Activated CD8-positive, alpha-beta T cell treated with anti-CD3 and anti-CD28 coated beads for 36 hours (primary cell): ENCODE data around the gene COL5A1. TPM values are rescaled to one million over a fixed set of nuclear protein-coding genes. Genes with fewer than 3 reads are reported as not detected.

Source experiments
- ATAC-seq: fragments of 200-7000 bp; cut with Tn5 transposase; one replicate; pipeline ENCODE4 v1.10.0; 2021; ENCODE audit warnings: mild to moderate bottlenecking, moderate library complexity
- CTCF ChIA-PET: fragments of 350-600 bp; sonication (Branson Sonifier 250); formaldehyde crosslinking; loops from one replicate; lab custom pipeline; 2021; ENCODE audit warnings: antibody characterized with exemption; lab: Charles Lee
- POLR2A ChIA-PET: fragments of 350-600 bp; sonication (Branson Sonifier 250); formaldehyde crosslinking; loops from one replicate; lab custom pipeline; 2021; ENCODE audit warnings: antibody characterized with exemption; lab: Charles Lee
- DNase-seq: peaks from one replicate; pipeline ENCODE4 v3.0.0-alpha.2; 2020
- H3K27ac Mint-ChIP-seq: one replicate; pipeline ENCODE4 v1.8.0; 2021; ENCODE audit warnings: mild to moderate bottlenecking, mixed read lengths
- H3K27me3 Mint-ChIP-seq: one replicate; pipeline ENCODE4 v1.8.0; 2021; ENCODE audit warnings: mixed read lengths
- H3K36me3 Mint-ChIP-seq: one replicate; pipeline ENCODE4 v1.8.0; 2021; ENCODE audit warnings: low read depth, mixed read lengths
- H3K4me1 Mint-ChIP-seq: one replicate; pipeline ENCODE4 v1.8.0; 2021; ENCODE audit warnings: low read depth, mixed read lengths
- H3K4me3 Mint-ChIP-seq: one replicate; pipeline ENCODE4 v1.8.0; 2021; ENCODE audit warnings: mild to moderate bottlenecking, moderate library complexity, mixed read lengths
- H3K9me3 Mint-ChIP-seq: one replicate; pipeline ENCODE4 v1.8.0; 2021; ENCODE audit warnings: mixed read lengths
- intact Hi-C: fragments of 100-400 bp; cut with micrococcal nuclease; formaldehyde crosslinking; loops from one replicate; pipeline ENCODE4 v1.10.0; 2022
- total RNA-seq, 2 experiments: library from RNA; stranded (reverse); gene quantifications; one replicate each; pipeline ENCODE4 v1.2.3, GENCODE V29; 2021
- TF ChIP-seq, protein P1 (sequence below): fragments of 200-600 bp; IDR thresholded peaks from one replicate; pipeline ENCODE4 v1.8.0; 2022; ENCODE audit warnings: antibody characterized with exemption, mild to moderate bottlenecking

The COL5A1 gene
- total RNA-seq, 2 experiments from 2014 or later: 0.29 to 0.34 TPM

DNA sequence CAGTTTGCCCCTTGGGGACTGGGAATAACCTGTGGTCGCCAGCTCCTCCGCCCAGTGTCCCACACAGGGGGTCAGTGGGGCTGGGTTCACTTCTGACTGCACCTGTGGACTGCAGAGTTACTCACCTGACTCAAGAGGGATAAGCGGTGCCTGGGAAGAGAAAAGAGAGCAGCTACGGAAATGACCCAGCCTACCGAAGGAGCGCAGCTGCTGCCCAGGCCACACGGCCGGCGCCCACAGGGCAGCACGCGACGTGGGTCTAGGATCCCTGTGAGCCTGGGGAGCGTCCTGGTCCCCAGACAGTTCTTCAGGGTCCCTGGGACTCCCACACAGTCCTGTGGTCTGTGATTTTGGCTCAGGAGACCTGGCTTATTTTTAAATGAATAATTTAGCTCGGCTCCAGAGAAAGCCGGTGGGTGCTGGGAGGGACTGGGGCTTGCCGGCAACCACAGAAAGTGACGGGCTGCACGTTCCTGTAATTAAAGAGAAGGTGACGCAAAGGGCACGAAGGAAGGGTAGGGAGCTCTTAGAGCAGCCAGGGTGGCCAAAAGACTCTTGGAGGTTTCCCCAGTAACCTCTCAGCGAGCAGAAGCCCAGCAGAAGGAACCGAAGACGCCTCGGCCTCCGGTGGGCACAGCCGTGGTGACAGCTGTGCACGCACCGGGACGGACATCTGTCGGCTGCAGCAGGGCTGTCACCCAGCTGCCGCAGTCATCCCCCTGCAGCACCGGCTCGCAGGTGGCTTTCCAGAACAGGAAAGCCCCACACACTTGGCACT, 141.5 kb downstream of the COL5A1 start:
- no peak for DNase-seq
- TF ChIP-seq, protein P1, sequence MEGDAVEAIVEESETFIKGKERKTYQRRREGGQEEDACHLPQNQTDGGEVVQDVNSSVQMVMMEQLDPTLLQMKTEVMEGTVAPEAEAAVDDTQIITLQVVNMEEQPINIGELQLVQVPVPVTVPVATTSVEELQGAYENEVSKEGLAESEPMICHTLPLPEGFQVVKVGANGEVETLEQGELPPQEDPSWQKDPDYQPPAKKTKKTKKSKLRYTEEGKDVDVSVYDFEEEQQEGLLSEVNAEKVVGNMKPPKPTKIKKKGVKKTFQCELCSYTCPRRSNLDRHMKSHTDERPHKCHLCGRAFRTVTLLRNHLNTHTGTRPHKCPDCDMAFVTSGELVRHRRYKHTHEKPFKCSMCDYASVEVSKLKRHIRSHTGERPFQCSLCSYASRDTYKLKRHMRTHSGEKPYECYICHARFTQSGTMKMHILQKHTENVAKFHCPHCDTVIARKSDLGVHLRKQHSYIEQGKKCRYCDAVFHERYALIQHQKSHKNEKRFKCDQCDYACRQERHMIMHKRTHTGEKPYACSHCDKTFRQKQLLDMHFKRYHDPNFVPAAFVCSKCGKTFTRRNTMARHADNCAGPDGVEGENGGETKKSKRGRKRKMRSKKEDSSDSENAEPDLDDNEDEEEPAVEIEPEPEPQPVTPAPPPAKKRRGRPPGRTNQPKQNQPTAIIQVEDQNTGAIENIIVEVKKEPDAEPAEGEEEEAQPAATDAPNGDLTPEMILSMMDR: no peak
- Mint-ChIP-seq H3K4me1 (no peaks in the 10 kb centered on the region), H3K27ac (no peak overlapping the region), H3K9me3 (no peaks in the 10 kb centered on the region), H3K36me3 (no peaks in the 10 kb centered on the region), H3K4me3 (no peak overlapping the region), H3K27me3 (peaks cover 2% of the 10 kb centered on the region)
- ChIA-PET CTCF (interaction anchor here (0.8 to 1.2 kb wide), 2 partner anchors 76 to 94 kb away, joined by 3 to 4 read pairs; no protein-coding TSS in a partner anchor), POLR2A (no interaction called here)
- intact Hi-C loops: no loop called here
- ATAC-seq: no peak

- Mint-ChIP-seq H3K4me1 (no peaks in the 10 kb centered on the region), H3K27me3 (peaks cover 2% of the 10 kb centered on the region), H3K36me3 (no peaks in the 10 kb centered on the region), H3K9me3 (no peaks in the 10 kb centered on the region), H3K27ac (no peak overlapping the region), H3K4me3 (no peak overlapping the region)
- intact Hi-C loops: no loop called here
- ChIA-PET CTCF (no interaction called here), POLR2A (no interaction called here)
- DNase-seq: no peak
- ATAC-seq: no peak
- TF ChIP-seq, protein P1: no peak
Measured at GRCh38 chr9:134783699-134784039, 142.1 kb downstream of the COL5A1 start.

- POLR2A ChIA-PET: no interaction called here
- Mint-ChIP-seq H3K9me3 (no peaks in the 10 kb centered on the region), H3K36me3 (no peaks in the 10 kb centered on the region), H3K27me3 (peaks cover 2% of the 10 kb centered on the region), H3K27ac (no peak overlapping the region), H3K4me3 (no peak overlapping the region), H3K4me1 (no peaks in the 10 kb centered on the region)
- ATAC-seq (no peak), DNase-seq (no peak)
- TF ChIP-seq, protein P1: no peak
- CTCF ChIA-PET: no interaction called here
- intact Hi-C loops: no loop called here
Measured at GRCh38 chr9:134784577-134785305, 143.1 kb downstream of the COL5A1 start.

- TF ChIP-seq, protein P1: no peak
- POLR2A ChIA-PET: no interaction called here
- H3K27ac Mint-ChIP-seq: no peak overlapping the region
- H3K4me1 Mint-ChIP-seq: no peaks in the 10 kb centered on the region
- DNase-seq (no peak), ATAC-seq (no peak)
- H3K36me3 Mint-ChIP-seq: no peaks in the 10 kb centered on the region
- intact Hi-C loops: no loop called here
- no peak overlapping the region for H3K4me3 Mint-ChIP-seq
- CTCF ChIA-PET: no interaction called here
- H3K27me3 Mint-ChIP-seq: peaks cover 2% of the 10 kb centered on the region
- no peaks in the 10 kb centered on the region for H3K9me3 Mint-ChIP-seq
Measured at GRCh38 chr9:134785325-134786108, 143.9 kb downstream of the COL5A1 start.
